IPS-15b (cell line): ENCODE results near the gene FAM114A2.

ENCODE experiments used
- H3K27me3 ChIP-seq: one replicate; pipeline ENCODE4 v1.6.1; 2013; ENCODE audit warnings: low read length; ENCODE audit not compliant: control insufficient read depth, insufficient read depth
- H3K36me3 ChIP-seq: one replicate; pipeline ENCODE4 v1.6.1; 2013; ENCODE audit warnings: low read length; ENCODE audit not compliant: control insufficient read depth, insufficient read depth
- H3K4me1 ChIP-seq: one replicate; pipeline ENCODE4 v1.6.1; 2013; ENCODE audit warnings: mild to moderate bottlenecking, low read length; ENCODE audit not compliant: control insufficient read depth, insufficient read depth
- H3K4me3 ChIP-seq: one replicate; pipeline ENCODE4 v1.5.1; 2013; ENCODE audit warnings: low read depth, low read length
- H3K9ac ChIP-seq: one replicate; pipeline ENCODE4 v1.6.1; 2013; ENCODE audit warnings: low read depth, mild to moderate bottlenecking, low read length
- H3K9me3 ChIP-seq: one replicate; pipeline ENCODE4 v1.6.1; 2013; ENCODE audit warnings: mild to moderate bottlenecking, low read length; ENCODE audit not compliant: control insufficient read depth, insufficient read depth

FAM114A2 gene

GRCh38 chr5:154002511-154003020, 36.1 kb downstream of the FAM114A2 start:
- Histone ChIP-seq H3K9me3 (no peaks in the 10 kb centered on the region), H3K27me3 (no peaks in the 10 kb centered on the region), H3K4me1 (no peaks in the 10 kb centered on the region), H3K4me3 (no peak overlapping the region), H3K9ac (no peak overlapping the region), H3K36me3 (no peaks in the 10 kb centered on the region)

DNA sequence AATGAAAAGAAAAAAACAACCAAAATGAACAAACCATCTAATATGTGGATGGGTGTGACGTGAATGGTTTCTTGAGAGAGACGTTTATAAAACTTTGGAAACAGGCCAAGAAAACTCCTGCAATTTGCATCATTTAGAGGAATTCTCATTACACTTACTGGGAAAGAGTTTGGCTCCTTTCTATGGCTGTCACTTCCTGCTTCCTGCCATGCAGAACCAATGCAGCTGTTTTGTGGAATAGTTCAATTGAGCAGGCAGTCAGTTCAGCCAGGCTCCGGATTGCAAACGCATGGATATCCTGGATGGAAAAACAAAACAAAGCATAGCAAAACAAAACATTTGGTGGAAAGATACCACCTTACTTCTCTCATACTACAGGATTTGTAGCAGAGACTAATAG, 36.6 kb downstream of the FAM114A2 start:
- no peaks in the 10 kb centered on the region for H3K36me3 ChIP-seq
- no peaks in the 10 kb centered on the region for H3K27me3 ChIP-seq
- no peak overlapping the region for H3K4me3 ChIP-seq
- H3K9me3 ChIP-seq = no peaks in the 10 kb centered on the region
- no peaks in the 10 kb centered on the region for H3K4me1 ChIP-seq
- H3K9ac ChIP-seq = no peak overlapping the region

GRCh38 chr5:154000703-154001102, 38.0 kb downstream of the FAM114A2 start:
- H3K4me1 ChIP-seq = no peaks in the 10 kb centered on the region
- no peaks in the 10 kb centered on the region for H3K27me3 ChIP-seq
- H3K9me3 ChIP-seq = no peaks in the 10 kb centered on the region
- no peak overlapping the region for H3K4me3 ChIP-seq
- H3K36me3 ChIP-seq = no peaks in the 10 kb centered on the region
- H3K9ac ChIP-seq = no peak overlapping the region

DNA sequence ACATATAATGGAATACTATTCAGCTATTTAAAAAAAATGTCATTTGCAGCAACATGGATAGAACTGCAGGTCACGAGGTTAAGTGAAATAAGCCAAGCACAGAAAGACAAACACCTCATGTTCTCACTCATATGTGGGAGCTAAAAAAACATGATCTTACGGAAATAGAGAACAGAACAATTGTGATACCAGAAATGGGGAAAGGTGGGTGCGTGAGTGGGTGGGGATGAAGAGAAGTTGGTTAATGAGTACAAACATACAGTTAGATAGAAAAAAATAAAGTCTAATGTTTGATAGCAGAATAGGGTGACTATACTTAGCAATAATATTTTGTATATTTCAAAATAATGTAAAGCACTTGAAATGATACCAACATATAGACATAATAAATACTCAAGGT, 38.7 kb downstream of the FAM114A2 start:
- H3K4me1 ChIP-seq = no peaks in the 10 kb centered on the region
- no peak overlapping the region for H3K4me3 ChIP-seq
- no peaks in the 10 kb centered on the region for H3K9me3 ChIP-seq
- H3K27me3 ChIP-seq = no peaks in the 10 kb centered on the region
- H3K9ac ChIP-seq = no peak overlapping the region
- no peaks in the 10 kb centered on the region for H3K36me3 ChIP-seq

GRCh38 chr5:153998768-153999167, 39.9 kb downstream of the FAM114A2 start:
- no peaks in the 10 kb centered on the region for H3K36me3 ChIP-seq
- H3K27me3 ChIP-seq = no peaks in the 10 kb centered on the region
- no peak overlapping the region for H3K9ac ChIP-seq
- H3K9me3 ChIP-seq = no peaks in the 10 kb centered on the region
- no peak overlapping the region for H3K4me3 ChIP-seq
- H3K4me1 ChIP-seq = no peaks in the 10 kb centered on the region

DNA sequence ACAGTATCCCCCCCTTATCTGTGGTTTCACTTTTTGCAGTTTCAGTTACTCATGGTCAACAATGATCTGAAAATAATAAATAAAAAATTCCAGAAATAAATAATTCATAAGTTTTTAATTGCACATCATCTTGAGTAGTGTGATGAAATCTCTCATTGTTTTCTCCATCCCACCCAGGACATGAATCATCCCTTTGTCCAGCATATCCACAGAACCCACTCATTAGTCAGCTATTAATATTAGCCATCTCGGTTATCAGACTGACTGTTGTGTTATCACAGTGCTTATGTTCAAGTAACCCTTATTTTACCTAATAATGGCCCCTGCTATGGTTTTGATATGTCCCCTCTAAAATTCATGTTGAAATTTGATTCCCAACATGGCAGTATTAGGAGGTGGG, 40.7 kb downstream of the FAM114A2 start:
- H3K9ac ChIP-seq = no peak overlapping the region
- no peaks in the 10 kb centered on the region for H3K4me1 ChIP-seq
- H3K4me3 ChIP-seq = no peak overlapping the region
- H3K9me3 ChIP-seq = no peaks in the 10 kb centered on the region
- H3K27me3 ChIP-seq = no peaks in the 10 kb centered on the region
- H3K36me3 ChIP-seq = no peaks in the 10 kb centered on the region

DNA sequence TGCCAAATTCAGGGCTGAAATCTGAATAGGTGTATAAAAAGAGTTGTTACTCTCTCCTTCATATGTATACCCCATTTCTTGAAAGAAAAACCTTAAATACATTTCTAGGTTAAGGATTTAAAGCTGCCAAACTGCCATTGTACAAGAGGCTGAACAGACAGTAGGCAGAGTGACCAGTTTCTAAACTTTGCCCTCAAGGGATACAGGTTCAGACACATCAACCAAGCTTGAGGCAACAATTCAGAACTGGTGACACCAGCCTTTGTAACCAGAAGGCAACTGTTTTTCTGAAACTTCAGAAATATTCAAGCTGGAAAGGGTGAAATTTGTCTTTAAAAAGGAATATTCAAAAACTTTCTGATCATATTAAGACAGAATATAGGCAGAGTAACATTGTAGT, 47.5 kb downstream of the FAM114A2 start:
- H3K9me3 ChIP-seq = no peaks in the 10 kb centered on the region
- H3K4me1 ChIP-seq = no peaks in the 10 kb centered on the region
- no peaks in the 10 kb centered on the region for H3K36me3 ChIP-seq
- no peak overlapping the region for H3K9ac ChIP-seq
- no peaks in the 10 kb centered on the region for H3K27me3 ChIP-seq
- no peak overlapping the region for H3K4me3 ChIP-seq

DNA sequence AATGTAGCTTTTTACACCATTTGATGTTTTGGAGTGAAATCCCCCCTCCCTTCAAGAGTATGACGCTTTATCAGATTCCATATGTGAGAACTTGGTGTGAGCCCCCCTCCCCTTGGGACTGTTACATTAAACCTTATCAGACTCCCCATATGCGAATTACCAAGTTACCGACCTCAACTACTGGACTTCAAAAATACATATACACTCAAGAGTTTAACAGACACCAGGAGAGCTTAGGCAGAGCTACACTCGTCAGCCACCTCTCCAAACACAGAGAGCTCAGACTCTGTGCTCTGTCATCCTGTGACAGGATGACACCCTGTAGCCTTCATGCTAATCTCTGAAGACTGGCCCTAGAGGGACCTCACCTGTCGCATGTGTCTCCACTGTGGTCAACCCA, 50.2 kb downstream of the FAM114A2 start:
- Histone ChIP-seq H3K4me3 (no peak overlapping the region), H3K4me1 (no peaks in the 10 kb centered on the region), H3K9me3 (no peaks in the 10 kb centered on the region), H3K9ac (no peak overlapping the region), H3K27me3 (no peaks in the 10 kb centered on the region), H3K36me3 (no peaks in the 10 kb centered on the region)

- H3K9me3 ChIP-seq = no peaks in the 10 kb centered on the region
- H3K9ac ChIP-seq = no peak overlapping the region
- no peaks in the 10 kb centered on the region for H3K27me3 ChIP-seq
- no peaks in the 10 kb centered on the region for H3K36me3 ChIP-seq
- no peaks in the 10 kb centered on the region for H3K4me1 ChIP-seq
- no peak overlapping the region for H3K4me3 ChIP-seq
Measured at GRCh38 chr5:153987301-153987700, 51.4 kb downstream of the FAM114A2 start.

DNA sequence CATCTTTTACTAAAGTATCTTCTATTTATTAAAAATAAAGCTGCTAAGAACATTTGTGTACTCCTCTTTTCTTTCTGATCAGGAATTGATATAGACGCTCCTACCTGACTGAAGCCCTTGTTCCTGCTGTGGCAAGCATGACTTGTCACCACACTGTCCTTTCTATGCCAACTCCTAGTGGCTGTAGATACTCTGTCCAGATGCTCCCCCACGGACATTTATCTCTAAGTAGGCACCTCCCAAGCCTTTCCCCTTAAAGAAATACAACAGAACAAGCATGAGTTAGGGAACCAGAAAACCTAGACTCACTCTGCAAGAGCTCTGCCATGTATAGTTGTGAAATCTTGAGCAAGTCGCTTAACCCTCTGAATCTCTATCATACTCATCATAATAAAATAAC, 53.2 kb downstream of the FAM114A2 start:
- H3K27me3 ChIP-seq = no peaks in the 10 kb centered on the region
- no peaks in the 10 kb centered on the region for H3K4me1 ChIP-seq
- H3K9ac ChIP-seq = no peak overlapping the region
- H3K9me3 ChIP-seq = no peaks in the 10 kb centered on the region
- no peaks in the 10 kb centered on the region for H3K36me3 ChIP-seq
- H3K4me3 ChIP-seq = no peak overlapping the region

GRCh38 chr5:153983885-153984284, 54.8 kb downstream of the FAM114A2 start:
- Histone ChIP-seq H3K36me3 (no peaks in the 10 kb centered on the region), H3K4me3 (no peak overlapping the region), H3K27me3 (no peaks in the 10 kb centered on the region)

GRCh38 chr5:153981905-153982605, 56.7 kb downstream of the FAM114A2 start:
- Histone ChIP-seq H3K9ac (no peak overlapping the region), H3K4me1 (no peaks in the 10 kb centered on the region), H3K9me3 (no peaks in the 10 kb centered on the region), H3K27me3 (no peaks in the 10 kb centered on the region), H3K36me3 (no peaks in the 10 kb centered on the region), H3K4me3 (no peak overlapping the region)

More at GRCh38 chr5:153983885-153984284, 54.8 kb downstream of the FAM114A2 start:
- no peaks in the 10 kb centered on the region for H3K9me3 ChIP-seq
- no peaks in the 10 kb centered on the region for H3K4me1 ChIP-seq
- no peak overlapping the region for H3K9ac ChIP-seq
